Activated CD8-positive, alpha-beta memory T cell treated with anti-CD3 and anti-CD28 coated beads, Interleukin-2, amount 50 U/mL, for 1 hour (primary cell): ENCODE results near the gene DICER1.

Source experiments
- DNase-seq: peaks from one replicate; pipeline ENCODE4 v3.0.0-alpha.2; 2020; ENCODE audit errors: extremely low read depth

DICER1 gene

DNA sequence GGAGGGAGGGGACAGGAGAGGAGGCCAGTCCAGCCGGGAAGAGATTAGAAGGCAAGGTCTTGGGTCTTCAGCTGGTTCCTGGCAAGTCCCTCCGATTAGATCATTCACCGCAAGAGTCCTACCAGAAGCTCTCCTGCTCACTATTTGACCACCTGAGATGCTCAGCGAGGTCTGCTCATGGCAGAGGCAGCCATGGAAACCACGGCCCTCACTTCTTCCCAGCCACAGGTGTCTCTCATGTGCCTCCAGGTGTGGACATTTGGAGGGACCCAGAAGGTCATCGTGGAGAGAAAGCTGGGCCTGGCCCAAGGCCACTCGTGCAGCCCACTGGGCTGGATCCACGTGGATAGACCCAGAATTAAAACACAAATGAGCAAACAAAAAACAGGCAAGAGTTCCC, 99.5 kb downstream of the DICER1 start:
- DNase-seq: no peak

DNA sequence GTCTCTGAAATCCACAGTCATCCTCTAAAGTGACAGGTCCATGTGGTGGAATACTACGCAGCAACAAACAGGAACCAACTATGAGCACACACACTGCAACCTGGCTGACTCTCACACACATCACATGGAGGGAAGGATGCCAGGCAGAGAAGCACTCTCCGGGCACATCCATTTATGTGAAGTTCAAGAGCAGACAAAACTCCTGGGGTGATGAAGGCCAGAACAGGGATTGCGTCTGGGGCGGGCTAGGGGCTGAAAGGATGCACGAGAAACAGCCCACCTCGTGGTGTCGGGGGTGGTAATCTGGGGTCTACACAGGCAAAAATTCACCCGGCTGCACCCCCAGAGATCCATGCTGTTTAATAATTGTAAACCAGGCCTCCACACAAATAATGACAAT, 100.2 kb downstream of the DICER1 start:
- DNase-seq: no peak

DNA sequence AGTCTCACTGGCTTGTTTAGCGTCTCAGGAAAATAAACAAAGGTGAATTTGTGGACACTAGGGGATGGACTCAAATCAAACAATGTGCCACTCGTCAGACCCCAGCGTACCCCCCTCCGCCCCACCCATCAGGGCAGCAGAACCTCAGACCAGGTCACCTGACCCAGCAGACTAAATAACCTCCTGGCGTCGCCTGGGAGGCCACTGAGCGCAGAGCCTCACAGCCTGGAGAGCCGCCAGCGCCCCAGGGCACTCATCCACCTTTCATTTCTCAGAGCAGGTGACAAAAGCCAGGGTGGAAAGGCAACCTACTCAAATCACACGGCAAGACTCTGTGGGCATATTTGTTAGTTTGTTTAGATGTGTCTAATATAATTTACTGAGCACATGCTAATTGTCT, 100.9 kb downstream of the DICER1 start:
- DNase-seq: no peak

DNA sequence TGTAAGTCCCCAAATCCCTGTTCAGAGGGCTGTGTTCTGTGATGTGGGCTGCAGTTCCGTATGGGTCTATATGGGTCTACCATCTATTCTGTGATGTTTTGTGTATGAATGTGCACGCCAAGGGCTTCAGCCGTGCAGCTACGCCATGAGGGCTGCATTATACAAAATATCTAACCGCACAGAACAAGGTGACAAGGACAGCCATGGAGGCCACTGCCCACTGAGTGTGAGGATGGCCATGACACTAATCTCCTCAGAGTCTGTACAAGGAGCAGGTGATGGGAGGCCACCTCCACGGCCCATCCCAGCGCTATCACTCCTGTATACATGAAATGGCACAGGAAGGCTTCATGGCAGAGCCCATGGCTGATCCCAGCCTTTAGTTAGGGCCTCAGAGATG, 102.0 kb downstream of the DICER1 start:
- DNase-seq: no peak

DNA sequence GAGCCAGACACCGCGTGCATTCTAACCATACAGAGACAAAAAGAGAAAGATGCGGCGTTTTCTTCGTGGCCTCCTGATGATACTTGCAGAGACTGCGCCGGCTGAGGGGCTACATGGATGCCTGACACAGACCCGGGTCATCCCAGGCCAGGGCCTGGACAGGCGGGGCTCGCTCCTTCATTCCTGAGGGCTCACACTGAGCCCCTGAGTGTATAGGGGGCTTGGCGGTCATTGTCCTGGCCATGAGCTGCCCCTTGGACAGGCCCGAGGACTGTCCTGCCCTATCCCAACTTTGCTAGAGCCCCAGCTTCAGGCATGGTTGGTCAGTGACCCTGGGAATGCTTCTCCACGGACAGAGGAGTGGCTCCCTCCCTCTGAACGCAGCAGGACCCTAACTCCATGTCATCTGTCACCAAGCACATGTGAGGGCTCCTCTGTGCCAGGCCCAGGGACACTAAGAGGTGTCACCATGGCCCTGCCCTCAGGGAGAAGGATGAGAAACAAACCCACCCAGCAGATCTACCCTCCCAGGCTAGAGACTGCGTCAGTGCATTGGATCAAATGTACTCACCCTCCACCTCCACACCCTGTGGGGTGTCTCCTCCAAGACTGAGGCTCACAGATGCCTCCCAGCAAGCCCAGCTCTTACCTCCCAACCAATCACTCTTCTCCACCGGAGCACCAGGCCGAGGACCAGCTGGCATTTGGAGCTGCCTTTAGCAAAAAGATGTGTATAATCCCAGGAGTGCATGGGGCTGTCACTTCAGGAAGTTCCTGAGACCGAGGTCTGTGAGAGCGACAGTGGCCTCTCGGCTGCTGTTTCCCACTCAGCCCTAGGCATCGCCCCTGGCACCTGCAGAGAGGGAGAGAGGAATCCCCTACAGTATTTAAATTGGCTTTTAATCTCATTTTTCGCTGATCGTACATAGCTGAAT, 102.7 kb downstream of the DICER1 start:
- no peak for DNase-seq

DNA sequence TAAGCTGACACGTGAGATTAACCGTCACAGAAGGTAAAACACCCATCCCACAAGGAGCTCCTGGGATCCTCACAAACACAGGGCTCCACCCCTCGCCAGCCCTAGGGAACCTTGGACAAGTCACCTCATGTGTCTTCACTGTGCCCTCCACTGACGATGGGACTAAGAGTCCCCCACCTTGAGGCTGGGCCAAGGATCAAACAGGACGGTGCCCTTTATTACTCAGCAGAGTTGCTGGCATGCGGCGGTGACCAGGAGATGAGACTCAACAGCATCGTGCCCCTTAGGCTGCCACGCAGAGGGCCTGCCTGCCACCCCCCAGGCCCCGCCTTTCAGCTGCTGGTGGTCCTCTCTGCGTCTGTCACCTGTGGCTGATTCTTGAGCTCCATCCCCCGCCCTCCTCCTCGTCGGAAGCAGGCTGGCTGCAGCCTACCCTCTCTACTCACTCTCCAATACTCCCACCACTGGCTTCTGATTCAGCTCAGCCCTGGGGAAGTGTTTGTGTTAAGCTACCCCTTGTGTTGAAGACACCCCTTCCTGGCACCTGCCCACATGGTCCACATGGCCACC, 105.2 kb downstream of the DICER1 start:
- DNase-seq: no peak

DNA sequence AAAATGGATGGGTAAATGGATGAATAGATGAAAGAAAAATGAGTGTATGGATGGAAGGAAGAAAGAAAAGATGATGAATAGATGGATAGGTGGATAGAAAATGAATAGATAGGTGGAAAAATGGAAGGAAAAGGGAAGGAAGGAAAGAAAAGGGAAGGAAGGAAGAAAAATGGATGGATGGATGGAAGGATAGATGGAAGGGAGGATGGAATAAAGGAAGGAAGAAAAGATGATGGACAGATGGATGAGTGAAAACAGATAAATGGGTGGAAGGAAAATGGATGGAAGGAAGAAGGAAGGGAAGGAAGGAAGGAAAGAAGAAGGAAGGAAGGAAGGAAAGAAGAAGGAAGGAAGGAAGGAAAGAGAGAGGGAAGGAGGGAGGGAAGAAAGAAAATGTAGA, 107.4 kb downstream of the DICER1 start:
- no peak for DNase-seq

DNA sequence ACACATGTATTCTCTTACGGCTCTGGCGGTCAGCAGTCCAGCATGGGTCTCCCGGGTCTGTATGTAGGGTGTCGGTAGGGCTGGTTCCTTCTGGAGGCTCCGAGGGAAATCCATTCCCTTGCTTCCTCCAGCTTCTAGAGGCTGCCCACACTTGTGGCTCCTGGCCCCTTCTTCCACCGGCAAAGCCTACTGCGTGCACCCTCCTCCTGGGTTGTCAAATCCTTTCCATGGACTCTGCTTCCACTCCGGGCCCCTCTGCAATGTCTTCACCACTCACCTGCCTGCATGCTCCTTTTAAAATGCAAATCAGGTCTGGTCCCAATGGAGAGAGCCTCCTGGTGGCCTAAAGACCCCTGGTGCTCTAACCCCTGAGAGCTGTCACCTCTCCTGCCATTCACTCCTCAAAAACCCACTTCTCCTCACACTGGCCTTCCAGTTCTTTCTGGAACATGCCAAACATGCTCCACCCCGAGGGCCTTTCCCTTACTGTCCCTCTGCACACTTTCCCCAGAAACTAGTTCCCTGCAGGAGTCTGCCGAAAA, 108.5 kb downstream of the DICER1 start:
- DNase-seq: no peak

DNA sequence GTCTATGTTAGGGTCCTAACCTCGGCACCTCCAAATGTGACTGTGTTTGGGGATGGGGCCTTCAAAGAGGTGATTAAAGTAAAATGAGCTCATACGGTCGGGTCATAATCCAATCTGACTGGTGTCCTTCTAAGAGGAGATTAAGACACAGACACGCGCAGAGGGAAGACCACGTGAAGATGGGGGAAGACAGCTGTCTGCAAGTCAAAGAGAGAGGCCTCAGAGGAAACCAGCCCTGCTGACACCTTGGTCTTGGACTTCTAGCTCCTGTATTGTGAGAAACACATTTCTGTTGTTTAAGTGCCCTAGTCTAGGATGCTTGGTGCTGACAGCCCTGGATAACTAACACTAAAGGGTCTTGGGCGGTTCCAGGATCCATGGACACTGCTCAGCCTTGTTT, 109.6 kb downstream of the DICER1 start:
- DNase-seq: no peak

DNA sequence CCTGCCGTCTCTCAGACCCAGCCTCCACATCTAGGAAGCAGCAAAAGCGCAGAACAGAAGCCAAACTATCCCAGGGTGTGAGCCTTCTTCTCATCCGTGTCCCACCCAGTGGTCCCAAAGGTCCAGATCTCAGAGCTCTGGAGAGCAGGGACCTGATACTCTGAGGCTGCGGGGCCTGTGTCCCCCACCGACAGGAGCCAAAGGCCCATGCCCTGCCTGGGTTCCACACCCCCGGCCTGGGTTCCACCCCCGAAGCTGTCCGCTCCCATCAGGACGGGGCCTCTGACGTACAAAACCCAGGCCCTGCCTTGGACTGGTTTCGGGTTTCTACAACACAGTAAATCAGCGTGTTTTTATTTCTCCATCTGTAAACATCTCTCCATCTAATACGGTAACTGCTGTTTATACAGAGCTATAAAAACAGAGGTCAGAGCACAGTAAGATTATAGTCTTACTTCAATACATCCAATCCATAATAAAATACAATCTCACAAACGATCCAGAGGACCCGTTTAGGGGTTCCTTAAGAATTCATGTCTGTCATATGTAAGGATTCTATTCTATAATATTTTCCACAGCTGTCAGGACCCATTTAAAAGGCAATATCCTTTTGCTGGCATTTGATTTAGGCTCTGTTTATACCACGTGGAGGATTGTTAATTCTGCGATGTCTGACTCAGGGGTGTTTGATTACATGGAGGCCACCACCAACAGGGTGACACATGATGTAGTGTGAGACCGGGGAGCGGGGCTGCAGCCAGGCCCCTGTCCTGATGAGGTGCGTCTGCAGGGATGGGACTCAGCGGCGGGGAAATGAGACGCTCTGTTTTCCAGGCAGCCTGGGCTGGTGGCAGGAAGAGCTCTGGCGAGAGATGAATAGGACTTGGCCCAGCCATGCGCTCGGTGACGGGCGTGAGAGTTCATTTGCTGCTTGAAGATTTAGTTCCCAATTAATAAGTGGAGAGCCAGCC, 110.3 kb downstream of the DICER1 start:
- DNase-seq: no peak

DNA sequence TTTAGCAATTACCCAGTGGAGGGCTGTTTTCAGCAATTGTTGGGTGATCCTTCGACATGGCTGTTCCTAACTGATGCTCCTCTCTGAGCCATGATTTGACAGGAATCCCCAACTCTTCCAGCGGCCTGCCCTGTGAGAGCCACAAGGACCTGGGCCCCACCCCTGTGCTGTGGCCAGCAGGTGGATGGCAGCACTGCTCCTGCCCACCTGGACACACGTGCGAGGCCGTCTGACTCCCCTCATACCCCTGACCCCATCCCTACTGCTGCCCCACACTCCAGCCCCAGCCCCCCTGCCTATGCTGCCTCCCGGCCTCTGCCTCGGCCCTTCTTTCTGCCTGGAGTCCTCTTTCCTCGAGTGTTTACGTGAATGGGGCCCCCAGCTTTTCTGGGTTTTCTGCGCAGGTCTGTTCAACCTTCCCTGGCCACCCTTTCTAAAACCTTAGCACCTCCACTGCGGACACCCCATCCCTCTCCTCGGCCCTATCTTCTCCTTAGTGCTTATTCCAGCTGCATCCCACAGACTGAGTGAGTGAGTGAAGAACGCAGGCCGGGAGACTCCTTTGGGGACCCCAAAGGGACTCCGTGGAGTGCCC, 111.4 kb downstream of the DICER1 start:
- no peak for DNase-seq

DNA sequence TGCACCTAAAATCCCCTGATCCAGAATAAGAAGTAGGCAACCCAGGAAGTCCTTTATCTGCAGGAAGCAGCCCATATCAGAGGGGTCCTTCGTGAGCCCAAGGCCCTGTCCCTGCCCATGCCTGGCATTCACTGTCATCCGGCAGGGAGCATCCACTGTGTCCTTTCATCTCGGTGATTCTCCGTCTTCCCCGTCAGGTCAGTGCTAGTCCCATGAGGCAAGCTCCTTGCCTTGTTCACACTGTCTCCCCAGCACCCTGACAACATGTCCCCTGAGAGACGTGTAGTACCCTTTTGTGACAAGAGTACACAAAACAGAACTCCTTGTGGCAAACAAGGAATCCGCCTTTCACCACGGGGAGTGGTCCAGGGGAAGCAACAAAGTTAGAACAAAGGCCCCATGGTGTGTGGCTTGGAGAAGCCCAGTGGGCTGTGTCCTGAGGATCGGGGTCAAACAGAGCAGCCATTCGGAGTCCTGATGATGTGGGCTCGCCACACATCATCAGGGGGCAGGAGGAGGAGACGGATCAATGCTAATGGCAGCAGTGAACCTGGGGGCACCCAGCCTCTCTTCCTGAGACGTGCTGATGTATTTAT, 112.1 kb downstream of the DICER1 start:
- DNase-seq: no peak

DNA sequence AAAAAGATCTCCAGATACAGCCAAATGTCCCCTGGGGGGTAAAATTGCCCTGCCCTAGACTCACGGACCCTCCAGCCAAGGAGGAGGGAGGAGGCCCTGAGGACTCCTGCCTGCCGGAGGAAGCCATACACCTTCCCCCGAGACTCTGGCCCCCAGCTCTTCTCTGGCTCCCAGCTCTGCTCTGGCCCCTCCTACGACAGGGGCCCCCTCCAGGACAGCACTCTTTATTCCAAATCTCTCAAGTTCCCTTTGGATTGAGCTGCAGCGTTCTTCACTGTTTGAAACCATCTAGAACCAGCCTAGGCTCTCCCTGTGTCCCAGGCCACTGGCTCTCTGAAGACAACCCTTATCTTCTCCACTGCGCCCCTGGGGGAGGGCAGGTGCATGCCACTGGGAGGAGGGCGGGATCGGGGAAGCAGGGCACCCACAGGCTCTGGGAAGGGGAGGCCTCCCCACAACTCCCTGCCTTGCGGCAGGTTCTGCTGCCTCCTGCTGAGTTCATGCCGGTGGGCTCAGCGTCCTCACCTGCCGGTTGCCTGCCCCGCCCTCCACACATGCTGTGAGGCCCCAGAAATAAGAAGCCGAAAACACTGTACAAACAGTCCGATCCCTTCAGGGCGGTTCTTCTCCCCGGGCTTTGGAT, 112.7 kb downstream of the DICER1 start:
- no peak for DNase-seq

DNA sequence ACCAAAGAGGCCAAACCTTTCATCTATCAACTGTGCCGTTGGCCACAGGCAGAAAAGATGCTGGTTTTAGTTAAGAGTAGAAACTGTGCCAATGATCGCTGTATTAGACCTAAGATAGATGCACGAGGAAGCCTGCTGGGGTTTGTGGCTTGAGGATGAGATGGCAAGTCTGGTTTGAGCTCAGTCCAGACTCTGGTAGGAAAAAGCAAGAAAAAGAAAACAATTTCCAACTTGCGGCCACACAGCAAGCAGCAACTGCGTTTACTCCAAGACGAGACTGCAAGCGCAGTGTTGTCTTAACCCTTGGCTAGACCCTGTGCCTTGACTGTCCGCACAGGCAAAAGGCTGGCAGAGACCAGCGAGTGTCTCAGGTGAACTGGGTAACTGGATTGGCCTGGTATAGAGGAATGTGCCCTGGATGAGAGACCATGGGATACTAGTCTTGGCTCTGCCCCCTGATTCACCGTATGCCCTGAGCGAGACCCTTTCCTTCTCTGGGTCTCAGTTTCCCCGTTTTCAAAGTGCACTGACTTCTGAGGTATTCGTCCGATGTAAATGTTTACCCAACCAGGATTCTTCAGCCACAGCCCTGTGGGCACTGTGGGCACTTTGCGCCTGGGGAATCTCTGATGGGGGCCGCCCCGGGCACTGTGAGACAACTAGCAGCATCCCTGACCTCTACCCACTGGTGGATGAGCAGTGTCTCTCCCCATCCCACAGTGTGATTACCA, 113.4 kb downstream of the DICER1 start:
- no peak for DNase-seq

DNA sequence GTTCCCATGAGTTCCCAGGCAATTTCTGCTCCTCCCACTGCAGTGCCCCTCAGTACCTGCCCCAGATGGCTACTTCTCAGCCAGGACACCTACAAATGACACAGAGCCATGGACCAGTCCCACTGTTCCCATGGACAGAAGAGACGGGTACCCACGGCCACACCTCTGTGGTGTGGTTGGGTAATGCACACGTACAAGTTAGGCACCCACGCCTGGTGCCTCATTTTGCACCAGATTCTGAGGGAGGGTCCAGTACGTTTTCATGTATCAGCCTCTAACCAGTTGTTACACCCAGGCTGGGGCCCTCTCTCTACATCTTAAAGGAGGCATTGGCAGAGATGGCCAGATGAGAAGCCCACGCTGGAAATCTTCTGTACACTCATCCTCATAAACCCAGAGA, 114.0 kb downstream of the DICER1 start:
- DNase-seq: no peak

DNA sequence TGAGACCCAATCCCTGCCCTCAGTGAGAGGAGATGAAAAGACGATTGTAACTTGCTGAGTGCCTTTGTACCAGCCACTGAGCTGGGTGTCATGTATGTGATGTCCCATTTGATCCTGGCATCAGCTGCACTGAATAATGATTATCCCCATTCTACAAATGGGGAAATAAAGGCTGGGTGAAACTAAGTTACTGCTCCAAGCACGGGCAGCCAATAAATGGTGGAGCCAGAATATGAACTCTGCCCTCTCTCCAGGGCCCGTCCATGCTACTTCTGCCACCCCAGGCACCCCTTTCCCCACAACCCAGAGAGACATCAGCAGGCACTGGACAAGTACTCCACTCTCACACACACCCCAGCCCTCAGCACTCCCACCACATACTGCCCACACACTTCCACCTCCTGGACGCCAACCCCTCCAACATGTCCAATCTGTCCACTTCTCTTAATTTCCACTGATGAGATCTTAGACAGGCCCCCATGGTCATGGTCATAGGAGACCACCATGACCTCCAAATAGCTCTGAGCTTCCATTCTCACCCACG, 115.8 kb downstream of the DICER1 start:
- no peak for DNase-seq

DNA sequence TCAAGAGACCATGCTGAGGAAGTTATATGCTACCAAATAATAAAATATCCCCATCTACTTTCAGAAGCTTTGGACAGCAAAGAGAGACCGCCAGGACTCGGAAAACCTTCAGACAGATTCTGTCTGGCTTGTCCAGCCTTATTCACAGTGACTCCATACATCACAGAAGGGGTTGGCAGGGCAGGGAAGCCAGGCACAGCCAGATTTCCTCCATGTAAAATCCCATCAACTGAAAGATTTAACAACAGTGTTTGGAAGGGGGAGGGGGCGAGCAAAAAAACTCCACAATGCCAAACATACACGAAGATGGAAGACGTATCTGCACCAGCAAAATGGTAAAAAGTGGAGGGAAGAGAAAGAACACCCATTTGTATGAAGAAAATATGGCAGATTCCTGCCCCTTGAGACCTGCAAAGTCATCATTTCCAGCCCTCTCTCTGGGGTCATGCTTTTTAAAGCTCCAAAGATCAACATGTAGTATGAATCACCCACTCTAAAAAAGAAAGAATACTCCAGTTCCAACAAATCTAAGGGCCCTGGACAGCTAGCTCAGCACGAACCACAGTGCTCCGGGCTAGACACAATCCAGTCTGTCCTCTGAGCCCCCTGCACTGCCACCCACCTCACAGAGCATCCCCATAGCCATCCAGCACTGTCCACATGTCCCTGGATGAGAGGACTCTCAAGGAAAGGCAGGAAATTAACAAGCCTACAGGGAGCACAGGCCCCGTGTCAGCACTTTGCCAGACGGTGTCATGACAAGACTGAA, 116.4 kb downstream of the DICER1 start:
- DNase-seq: no peak

DNA sequence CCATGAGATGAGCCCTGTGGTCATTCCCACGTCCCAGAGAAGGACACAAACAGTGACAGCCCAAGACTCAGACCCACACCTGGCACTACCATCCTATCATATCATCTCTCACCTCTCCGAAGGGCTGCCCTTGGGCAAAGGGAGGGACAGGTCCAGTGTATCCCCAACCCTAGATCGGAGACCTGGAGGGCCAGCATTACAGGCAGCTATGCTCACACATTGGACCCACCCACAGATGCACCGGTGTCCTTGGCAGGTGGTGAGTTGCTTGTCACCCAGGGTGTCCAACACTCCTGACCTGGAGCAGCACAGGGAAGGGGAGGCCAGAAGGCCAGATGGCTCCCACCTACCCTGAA, 117.4 kb downstream of the DICER1 start:
- DNase-seq: no peak
